GM18909 (cell line): Measurements from ENCODE around the gene FAF2.
A peak's percentile ranks its signal among the peaks of the same experiment; 100 is the strongest.

Experiments
- ATAC-seq: cut with Tn5 transposase; IDR thresholded peaks from one replicate; pipeline ENCODE4 v1.9.1; 2021; ENCODE audit warnings: mild to moderate bottlenecking; ENCODE audit not compliant: unreplicated experiment, poor library complexity

FAF2 gene

GRCh38 chr5:176527246-176528222 is 79.3 kb downstream of the FAF2 start:
- no peak for ATAC-seq

GRCh38 chr5:176528301-176528700 is 80.1 kb downstream of the FAF2 start:
- no peak for ATAC-seq

- no peak for ATAC-seq
Measured at GRCh38 chr5:176528761-176529115, 80.6 kb downstream of the FAF2 start.

GRCh38 chr5:176529116-176529740 is 81.0 kb downstream of the FAF2 start:
- ATAC-seq, result no peak

- no peak for ATAC-seq
Measured at GRCh38 chr5:176529741-176530141, 81.6 kb downstream of the FAF2 start.

GRCh38 chr5:176530393-176530982 is 82.3 kb downstream of the FAF2 start:
- no peak for ATAC-seq

GRCh38 chr5:176530983-176531901 is 83.1 kb downstream of the FAF2 start:
- no peak for ATAC-seq

- ATAC-seq, result no peak
Measured at GRCh38 chr5:176531902-176532493, 83.8 kb downstream of the FAF2 start.

GRCh38 chr5:176532795-176533194 is 84.6 kb downstream of the FAF2 start:
- no peak for ATAC-seq

- ATAC-seq, result no peak
Measured at GRCh38 chr5:176533390-176533789, 85.2 kb downstream of the FAF2 start.

GRCh38 chr5:176533894-176534611 is 85.9 kb downstream of the FAF2 start:
- no peak for ATAC-seq

GRCh38 chr5:176534640-176535039 is 86.5 kb downstream of the FAF2 start:
- no peak for ATAC-seq

- no peak for ATAC-seq
Measured at GRCh38 chr5:176535101-176535663, 87.0 kb downstream of the FAF2 start.

GRCh38 chr5:176535664-176536131 is 87.5 kb downstream of the FAF2 start:
- no peak for ATAC-seq

- peak; percentile 26 for ATAC-seq
Measured at GRCh38 chr5:176536132-176536901, 88.1 kb downstream of the FAF2 start.

GRCh38 chr5:176536902-176537553 is 88.8 kb downstream of the FAF2 start, which contains the start of gene RNF44:
TSS of gene RNF44 (minus strand) at chr5:176537402. CDS start at chr5:176532472, 4,930 bp downstream.
- ATAC-seq, result peak; percentile 56

GRCh38 chr5:176537554-176538229 is 89.5 kb downstream of the FAF2 start:
- ATAC-seq, result peak; percentile 69
